IMR-90 (cell line): Measurements from ENCODE around the gene ARSD. TPM values are rescaled to one million over a fixed set of nuclear protein-coding genes. Genes with fewer than 3 reads are reported as not detected.

Experiments used
- ATAC-seq: fragments of 200-7000 bp; cut with Tn5 transposase; 2 replicates; pipeline ENCODE4 v1.9.1; 2020; ENCODE audit warnings: low read depth, mild to moderate bottlenecking, moderate library complexity
- BruUV-seq: library from RNA; stranded (reverse); fragments of 400-500 nt; replicated peaks from 2 replicates; lab custom pipeline; 2021; lab: Mats Ljungman, UMichigan
- CTCF ChIA-PET: fragments of 300-600 bp; formaldehyde crosslinking; extraction: SDS; loops from one replicate; lab custom pipeline; 2021; ENCODE audit warnings: antibody characterized with exemption; lab: Yijun Ruan, JAX
- POLR2A ChIA-PET: fragments of 300-600 bp; sonication (Branson Sonifier 250); formaldehyde crosslinking; loops from one replicate; lab custom pipeline; 2022; ENCODE audit warnings: antibody characterized with exemption; ENCODE audit not compliant: unreplicated experiment; lab: Charles Lee
- DNase-seq: peaks from one replicate; pipeline ENCODE4 v3.0.0; 2013
- H2AFZ ChIP-seq: replicated peaks from 2 replicates; pipeline ENCODE3; 2013; ENCODE audit warnings: low read length, mild to moderate bottlenecking; ENCODE audit not compliant: poor library complexity
- H2AK5ac ChIP-seq: 2 replicates; pipeline ENCODE4 v1.6.1; 2013; ENCODE audit warnings: low read depth, low read length, inconsistent platforms
- H2AK9ac ChIP-seq: replicated peaks from 2 replicates; pipeline ENCODE3; 2013; ENCODE audit warnings: mild to moderate bottlenecking, low read depth, low read length, moderate library complexity; ENCODE audit not compliant: poor library complexity
- H2BK120ac ChIP-seq: 2 replicates; pipeline ENCODE4 v1.6.1; 2013; ENCODE audit warnings: low read depth, low read length, inconsistent platforms
- H2BK15ac ChIP-seq: 3 replicates; pipeline ENCODE4 v1.6.1; 2013; ENCODE audit warnings: low read depth, low read length, inconsistent platforms
- H2BK20ac ChIP-seq: 2 replicates; pipeline ENCODE4 v1.6.1; 2013; ENCODE audit warnings: low read depth, mild to moderate bottlenecking, inconsistent platforms, low read length, moderate library complexity
- H2BK5ac ChIP-seq: 2 replicates; pipeline ENCODE4 v1.6.1; 2013; ENCODE audit warnings: mild to moderate bottlenecking, low read depth, low read length, inconsistent platforms; ENCODE audit not compliant: poor library complexity, severe bottlenecking
- H3K14ac ChIP-seq: replicated peaks from 2 replicates; pipeline ENCODE4 v1.6.1; 2013; ENCODE audit warnings: low read depth, low read length, inconsistent platforms
- H3K18ac ChIP-seq: 2 replicates; pipeline ENCODE4 v1.6.1; 2013; ENCODE audit warnings: low read depth, low read length, control low read depth
- H3K23ac ChIP-seq: 2 replicates; pipeline ENCODE4 v1.6.1; 2013; ENCODE audit warnings: low read depth, low read length, inconsistent platforms
- H3K27ac ChIP-seq: 2 replicates; pipeline ENCODE4 v1.5.1; 2013; ENCODE audit warnings: mild to moderate bottlenecking, control low read depth, low read length; ENCODE audit not compliant: insufficient read depth
- H3K27me3 ChIP-seq: 2 replicates; pipeline ENCODE4 v1.6.1; 2013; ENCODE audit warnings: low read length; ENCODE audit not compliant: control insufficient read depth, insufficient read depth
- H3K36me3 ChIP-seq: 2 replicates; pipeline ENCODE4 v1.6.1; 2013; ENCODE audit warnings: low read length, mixed read lengths; ENCODE audit not compliant: control insufficient read depth, insufficient read depth
- H3K4ac ChIP-seq: 2 replicates; pipeline ENCODE4 v1.6.1; 2013; ENCODE audit warnings: low read depth, low read length, inconsistent platforms
- H3K4me1 ChIP-seq: 2 replicates; pipeline ENCODE4 v1.6.1; 2013; ENCODE audit warnings: low read length, mixed read lengths; ENCODE audit not compliant: control insufficient read depth, insufficient read depth
- H3K4me2 ChIP-seq: 2 replicates; pipeline ENCODE4 v1.6.1; 2013; ENCODE audit warnings: low read depth, mild to moderate bottlenecking, control low read depth, low read length, moderate library complexity
- H3K4me3 ChIP-seq: 2 replicates; pipeline ENCODE4 v1.5.1; 2013; ENCODE audit warnings: low read depth, mild to moderate bottlenecking, control low read depth, low read length, moderate library complexity; ENCODE audit not compliant: insufficient read depth
- H3K56ac ChIP-seq: 2 replicates; pipeline ENCODE4 v1.6.1; 2013; ENCODE audit warnings: low read length, inconsistent platforms; ENCODE audit not compliant: insufficient read depth; ENCODE audit errors: extremely low read depth
- H3K79me1 ChIP-seq, 2 experiments: 2 replicates each; pipeline ENCODE4 v1.6.1; 2013; ENCODE audit warnings: low read length in 2 of 2, inconsistent platforms in 1 of 2, low read depth in 1 of 2
- H3K9ac ChIP-seq: 2 replicates; pipeline ENCODE4 v1.6.1; 2013; ENCODE audit warnings: low read depth, low read length, control low read depth
- H3K9me1 ChIP-seq: 2 replicates; pipeline ENCODE4 v1.6.1; 2013; ENCODE audit warnings: low read length, inconsistent platforms; ENCODE audit not compliant: insufficient read depth
- H3K9me3 ChIP-seq: 2 replicates; pipeline ENCODE4 v1.6.1; 2013; ENCODE audit warnings: low read length; ENCODE audit not compliant: control insufficient read depth, insufficient read depth
- H4K20me1 ChIP-seq: 2 replicates; pipeline ENCODE4 v1.6.1; 2013; ENCODE audit warnings: low read length, inconsistent platforms; ENCODE audit not compliant: insufficient read depth
- H4K5ac ChIP-seq: 2 replicates; pipeline ENCODE4 v1.6.1; 2013; ENCODE audit warnings: mild to moderate bottlenecking, low read depth, low read length, control low read depth
- H4K8ac ChIP-seq, 2 experiments: 2 replicates each; pipeline ENCODE4 v1.6.1; 2013; ENCODE audit warnings: low read depth in 2 of 2, low read length in 2 of 2, control low read depth in 1 of 2, inconsistent platforms in 1 of 2
- H4K91ac ChIP-seq: 2 replicates; pipeline ENCODE4 v1.6.1; 2013; ENCODE audit warnings: low read depth, low read length, inconsistent platforms; ENCODE audit not compliant: insufficient read depth
- BHLHE40 ChIP-seq: fragments of 150-350 bp; IDR thresholded peaks from 2 replicates; pipeline ENCODE4 v1.6.1; 2016; ENCODE audit warnings: mild to moderate bottlenecking, low read depth, low read length
- CEBPB ChIP-seq: IDR thresholded peaks from 2 replicates; pipeline ENCODE4 v1.6.1; 2012; ENCODE audit warnings: low read depth, low read length, improper control_type of control experiment
- CHD1 ChIP-seq: IDR thresholded peaks from 2 replicates; pipeline ENCODE4 v1.6.1; 2012; ENCODE audit warnings: low read depth, low read length, improper control_type of control experiment
- FOS ChIP-seq: fragments of 150-350 bp; IDR thresholded peaks from 2 replicates; pipeline ENCODE4 v1.6.1; 2016; ENCODE audit warnings: low read depth, low read length
- MAFK ChIP-seq: IDR thresholded peaks from 2 replicates; pipeline ENCODE4 v1.6.1; 2012; ENCODE audit warnings: low read depth, low read length, improper control_type of control experiment
- MAZ ChIP-seq: IDR thresholded peaks from 2 replicates; pipeline ENCODE4 v1.6.1; 2012; ENCODE audit warnings: low read depth, mild to moderate bottlenecking, low read length, improper control_type of control experiment, moderate library complexity, borderline replicate concordance
- MXI1 ChIP-seq: IDR thresholded peaks from 2 replicates; pipeline ENCODE4 v1.6.1; 2012; ENCODE audit warnings: low read depth, mild to moderate bottlenecking, low read length, moderate library complexity, borderline replicate concordance
- NFE2L2 ChIP-seq: fragments of 150-350 bp; IDR thresholded peaks from 2 replicates; pipeline ENCODE4 v1.6.1; 2016; ENCODE audit warnings: low read depth, mild to moderate bottlenecking, low read length
- POLR2A ChIP-seq: IDR thresholded peaks from 2 replicates; pipeline ENCODE4 v1.6.1; 2012; ENCODE audit warnings: mild to moderate bottlenecking, low read depth, low read length
- RAD21 ChIP-seq: IDR thresholded peaks from 2 replicates; pipeline ENCODE4 v1.6.1; 2012; ENCODE audit warnings: low read length, improper control_type of control experiment
- RCOR1 ChIP-seq: IDR thresholded peaks from 2 replicates; pipeline ENCODE4 v1.6.1; 2012; ENCODE audit warnings: mild to moderate bottlenecking, low read length, improper control_type of control experiment; ENCODE audit not compliant: insufficient replicate concordance
- RFX5 ChIP-seq: IDR thresholded peaks from 2 replicates; pipeline ENCODE4 v1.8.0; 2012; ENCODE audit warnings: low read depth, mild to moderate bottlenecking, low read length, moderate library complexity
- SMC3 ChIP-seq: fragments of 150-350 bp; IDR thresholded peaks from 2 replicates; pipeline ENCODE4 v1.6.1; 2016; ENCODE audit warnings: low read depth, mild to moderate bottlenecking, antibody characterized with exemption, low read length, moderate library complexity
- USF2 ChIP-seq: fragments of 150-350 bp; IDR thresholded peaks from 2 replicates; pipeline ENCODE4 v1.6.1; 2017; ENCODE audit warnings: mild to moderate bottlenecking, antibody characterized with exemption, low read length, low read depth
- WGBS, 2 experiments: methylation state at CpG; one replicate each; pipeline versions ENCODE4 v1.1.5 to v1.1.7; 2013; ENCODE audit warnings: missing lambda C conversion rate in 2 of 2; ENCODE audit not compliant: insufficient read length in 1 of 2; ENCODE audit errors: extremely low coverage in 2 of 2; 5-methylcytosine and 5-hydroxymethylcytosine counted together
- dilution Hi-C: fragments of 300-500 bp; cut with HindIII; formaldehyde crosslinking; loops from one replicate; pipeline ENCODE4 v1.14.3; 2018; ENCODE audit warnings: low sequenced_read_pairs; ENCODE audit not compliant: unreplicated experiment
- in situ Hi-C: fragments of 300-500 bp; cut with MboI; formaldehyde crosslinking; loops from 3 replicates; pipeline ENCODE4 v1.14.3; 2019; ENCODE audit warnings: low sequenced_read_pairs, inconsistent platforms, mixed read lengths
- intact Hi-C: fragments of 100-400 bp; cut with micrococcal nuclease; formaldehyde crosslinking; loops from 2 replicates; pipeline ENCODE4 v1.10.0; 2022
- polyA plus RNA-seq, 3 experiments: library from polyadenylated mRNA; depleted of rRNA; stranded (reverse); fragments of >200 nt; gene quantifications; 2 replicates each; pipeline ENCODE4 v1.2.3, GENCODE V29; 2012; ENCODE audit warnings: low replicate concordance in 1 of 3
- total RNA-seq: library from RNA; depleted of rRNA; stranded (reverse); fragments of >200 nt; gene quantifications from 2 replicates; pipeline ENCODE4 v1.2.3, GENCODE V29; 2012
- TF ChIP-seq, protein P1 (sequence below): fragments of 150-350 bp; IDR thresholded peaks from 2 replicates; pipeline ENCODE4 v1.6.1; 2016; ENCODE audit warnings: low read depth, mild to moderate bottlenecking, low read length, moderate library complexity, borderline replicate concordance
- TF ChIP-seq, protein P2 (sequence below): conservative IDR thresholded peaks from 2 replicates; pipeline ENCODE4 v1.5.1; 2012; ENCODE audit warnings: mild to moderate bottlenecking, low read depth, low read length, improper control_type of control experiment

ARSD gene
- total and polyA plus RNA-seq, 2 of the 4 experiments (the other 2 are of a cell fraction) = 5.1 to 6.3 TPM

DNA sequence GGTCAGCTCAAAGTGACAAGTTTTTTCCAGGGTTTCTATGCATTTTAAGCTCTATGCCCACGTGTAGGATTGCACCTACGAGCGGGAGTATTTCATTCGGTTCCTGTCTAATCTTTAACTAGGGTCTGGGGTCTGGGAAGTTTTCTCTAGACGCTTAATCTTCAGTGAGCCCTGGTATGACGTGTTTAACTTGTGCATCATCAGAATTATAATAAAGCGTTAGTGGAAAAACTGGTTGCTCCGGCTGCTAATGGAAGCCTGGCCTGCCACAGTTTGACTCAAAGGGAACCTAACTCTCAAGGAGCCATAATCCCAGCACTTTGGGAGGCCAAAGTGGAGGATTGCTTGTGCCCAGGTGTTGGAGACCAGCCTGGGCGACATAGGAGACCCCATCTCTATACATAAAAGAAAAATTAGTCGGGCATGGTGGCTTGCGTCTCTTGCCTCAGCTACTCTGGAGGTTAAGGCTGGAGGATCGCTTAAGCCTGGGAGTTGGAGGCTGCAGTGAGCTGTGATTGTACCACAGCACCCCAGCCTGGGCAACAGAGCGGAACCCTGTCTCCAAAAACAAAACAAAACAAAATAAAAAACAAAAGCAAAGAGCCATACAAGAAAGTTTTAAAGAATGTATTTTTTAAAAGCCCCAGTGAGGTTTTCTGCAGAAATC is 30.2 kb downstream of the ARSD start:
- no peak overlapping the region for H3K27ac ChIP-seq
- intact Hi-C loops = no loop called here
- in situ Hi-C loops = loop anchor here (25.0 kb wide), 1 partner anchor 738 kb away; no protein-coding TSS in a partner anchor
- H3K4ac ChIP-seq = no peak overlapping the region
- H3K36me3 ChIP-seq = no peaks in the 10 kb centered on the region
- peaks cover 8% of the 10 kb centered on the region; the same call in 1 of the 2 replicates for H3K4me1 ChIP-seq
- no peak for ATAC-seq
- TF ChIP-seq CEBPB (no peak), NFE2L2 (no peak), CHD1 (no peak), RFX5 (no peak), MAZ (no peak), RAD21 (no peak), RCOR1 (no peak), MXI1 (no peak), SMC3 (no peak), MAFK (no peak), BHLHE40 (no peak), FOS (no peak), USF2 (no peak), POLR2A (no peak)
- TF ChIP-seq, protein P1, sequence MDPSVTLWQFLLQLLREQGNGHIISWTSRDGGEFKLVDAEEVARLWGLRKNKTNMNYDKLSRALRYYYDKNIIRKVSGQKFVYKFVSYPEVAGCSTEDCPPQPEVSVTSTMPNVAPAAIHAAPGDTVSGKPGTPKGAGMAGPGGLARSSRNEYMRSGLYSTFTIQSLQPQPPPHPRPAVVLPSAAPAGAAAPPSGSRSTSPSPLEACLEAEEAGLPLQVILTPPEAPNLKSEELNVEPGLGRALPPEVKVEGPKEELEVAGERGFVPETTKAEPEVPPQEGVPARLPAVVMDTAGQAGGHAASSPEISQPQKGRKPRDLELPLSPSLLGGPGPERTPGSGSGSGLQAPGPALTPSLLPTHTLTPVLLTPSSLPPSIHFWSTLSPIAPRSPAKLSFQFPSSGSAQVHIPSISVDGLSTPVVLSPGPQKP = no peak
- TF ChIP-seq, protein P2, sequence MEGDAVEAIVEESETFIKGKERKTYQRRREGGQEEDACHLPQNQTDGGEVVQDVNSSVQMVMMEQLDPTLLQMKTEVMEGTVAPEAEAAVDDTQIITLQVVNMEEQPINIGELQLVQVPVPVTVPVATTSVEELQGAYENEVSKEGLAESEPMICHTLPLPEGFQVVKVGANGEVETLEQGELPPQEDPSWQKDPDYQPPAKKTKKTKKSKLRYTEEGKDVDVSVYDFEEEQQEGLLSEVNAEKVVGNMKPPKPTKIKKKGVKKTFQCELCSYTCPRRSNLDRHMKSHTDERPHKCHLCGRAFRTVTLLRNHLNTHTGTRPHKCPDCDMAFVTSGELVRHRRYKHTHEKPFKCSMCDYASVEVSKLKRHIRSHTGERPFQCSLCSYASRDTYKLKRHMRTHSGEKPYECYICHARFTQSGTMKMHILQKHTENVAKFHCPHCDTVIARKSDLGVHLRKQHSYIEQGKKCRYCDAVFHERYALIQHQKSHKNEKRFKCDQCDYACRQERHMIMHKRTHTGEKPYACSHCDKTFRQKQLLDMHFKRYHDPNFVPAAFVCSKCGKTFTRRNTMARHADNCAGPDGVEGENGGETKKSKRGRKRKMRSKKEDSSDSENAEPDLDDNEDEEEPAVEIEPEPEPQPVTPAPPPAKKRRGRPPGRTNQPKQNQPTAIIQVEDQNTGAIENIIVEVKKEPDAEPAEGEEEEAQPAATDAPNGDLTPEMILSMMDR = no peak
- dilution Hi-C loops = no loop called here
- H3K14ac ChIP-seq = no peak overlapping the region
- H3K4me2 ChIP-seq = no peak overlapping the region
- H2BK5ac ChIP-seq = no peak overlapping the region
- H3K9me1 ChIP-seq = no peaks in the 10 kb centered on the region
- H3K23ac ChIP-seq = no peak overlapping the region
- H3K9me3 ChIP-seq = peaks cover 10% of the 10 kb centered on the region
- H3K4me3 ChIP-seq = no peak overlapping the region
- no peak overlapping the region for H3K56ac ChIP-seq
- H4K5ac ChIP-seq = no peak overlapping the region
- DNase-seq = no peak
- no peak overlapping the region for H2AFZ ChIP-seq
- 67% methylated on average over 1 of the region's 13 CpGs; no CpG with 5 or more reads in 1 of the 2 experiments for WGBS, 2 experiments
- BruUV-seq = no TSS peak
- H3K79me1 ChIP-seq = no peaks in the 10 kb centered on the region
- H2BK15ac ChIP-seq = no peak overlapping the region
- no peak overlapping the region for H3K18ac ChIP-seq
- H4K91ac ChIP-seq = no peak overlapping the region
- no peak overlapping the region for H2BK20ac ChIP-seq
- POLR2A ChIA-PET = no interaction called here
- H2AK9ac ChIP-seq = no peak overlapping the region
- CTCF ChIA-PET = no interaction called here
- no peak overlapping the region for H2BK120ac ChIP-seq
- no peaks in the 10 kb centered on the region for H3K27me3 ChIP-seq
- H2AK5ac ChIP-seq = no peak overlapping the region
- no peak overlapping the region for H3K9ac ChIP-seq
- H4K8ac ChIP-seq = no peak overlapping the region
- H4K20me1 ChIP-seq = no peaks in the 10 kb centered on the region
